GM12892 (cell line): ENCODE measurements around the gene IL36G.

Source experiments
- POLR2A ChIP-seq: IDR thresholded peaks from 2 replicates; pipeline ENCODE4 v1.6.1; 2011; ENCODE audit warnings: low read depth, low read length, control low read depth
- POLR2AphosphoS5 ChIP-seq: IDR thresholded peaks from 2 replicates; pipeline ENCODE4 v1.6.1; 2011; ENCODE audit warnings: low read depth, low read length, control low read depth
- TAF1 ChIP-seq: IDR thresholded peaks from 2 replicates; pipeline ENCODE4 v1.6.1; 2011; ENCODE audit warnings: low read depth, mild to moderate bottlenecking, control low read depth, low read length, borderline replicate concordance

DNA sequence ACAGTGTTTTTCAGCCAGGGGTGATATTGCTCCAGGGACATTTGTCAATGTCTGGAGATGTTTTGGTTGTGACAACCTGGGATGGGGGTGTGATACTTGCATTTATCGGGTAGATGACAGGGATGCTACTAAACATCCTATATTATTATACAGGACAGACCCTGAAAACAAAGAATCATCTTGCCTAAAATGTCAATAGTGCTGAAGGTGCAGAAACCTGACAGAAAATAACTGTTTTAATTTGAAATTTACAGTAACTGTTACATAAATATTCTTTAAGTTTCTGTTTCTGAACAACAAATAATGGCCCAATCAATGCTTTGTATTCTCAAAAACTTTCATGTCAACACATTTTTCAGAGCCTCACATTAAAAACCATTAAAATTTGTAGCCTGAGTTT lies 29.4 kb downstream of the IL36G start:
- no peak for TF ChIP-seq POLR2A
- no peak for TF ChIP-seq POLR2AphosphoS5
- no peak for TF ChIP-seq TAF1
